SK-N-SH (cell line): Measurements from ENCODE around the gene GLG1. TPM values are rescaled to one million over a fixed set of nuclear protein-coding genes. Genes with fewer than 3 reads are reported as not detected.
"Not testable (repeated sequence)": the region's sequence is repeated elsewhere in the genome, so short reads cannot be mapped to it uniquely, and the experiment has no call there.

Experiments used
- CTCF ChIA-PET: fragments of 300-600, 350-600 bp; formaldehyde crosslinking; extraction: SDS; loops from one replicate; lab custom pipeline; 2021; lab: Yijun Ruan, JAX
- POLR2A ChIA-PET: fragments of 350-600 bp; sonication (Branson Sonifier 250); formaldehyde crosslinking; extraction: SDS; loops from one replicate; lab custom pipeline; 2020; ENCODE audit warnings: antibody characterized with exemption, inconsistent platforms; lab: Yijun Ruan, JAX
- DNase-seq: peaks from one replicate; pipeline ENCODE4 v3.0.0; 2012
- H2AFZ ChIP-seq: fragments of 200-600 bp; sonication (generic); 2 replicates; pipeline ENCODE4 v1.8.1; 2016; ENCODE audit warnings: antibody characterized with exemption, mild to moderate bottlenecking, low read depth
- H3F3A ChIP-seq: fragments of 200-600 bp; sonication (generic); replicated peaks from 2 replicates; pipeline ENCODE3; 2016; ENCODE audit warnings: antibody characterized with exemption, mild to moderate bottlenecking; ENCODE audit not compliant: insufficient read depth
- H3K27ac ChIP-seq, 2 experiments: fragments of 200-500 bp in 1 of 2; fragments of 200-600 bp in 1 of 2; sonication (Bioruptor generic) in 1 of 2; sonication (generic), shearing (Covaris generic) in 1 of 2; 2 replicates each; pipeline versions ENCODE4 v1.5.1 to v1.6.1; 2014 to 2016; ENCODE audit warnings: low read depth in 2 of 2, inconsistent platforms in 1 of 2, low read length in 1 of 2, mild to moderate bottlenecking in 1 of 2, mixed read lengths in 1 of 2
- H3K27me3 ChIP-seq: fragments of 200-600 bp; sonication (generic), shearing (Covaris generic); 2 replicates; pipeline ENCODE4 v1.6.1; 2016; ENCODE audit warnings: mixed run types; ENCODE audit not compliant: insufficient read depth
- H3K36me3 ChIP-seq, 2 experiments: fragments of 200-500 bp in 1 of 2; fragments of 200-600 bp in 1 of 2; sonication (Bioruptor generic) in 1 of 2; sonication (generic) in 1 of 2; replicated peaks in 1 of 2; 2 replicates each; pipeline versions ENCODE3 to v1.5.1; 2014 to 2016; ENCODE audit warnings: low read length in 1 of 2, mild to moderate bottlenecking in 1 of 2; ENCODE audit not compliant: insufficient read depth in 2 of 2, control insufficient read depth in 1 of 2
- H3K4me1 ChIP-seq, 2 experiments: fragments of 200-500 bp in 1 of 2; fragments of 200-600 bp in 1 of 2; sonication (Bioruptor generic) in 1 of 2; sonication (generic), shearing (Covaris generic) in 1 of 2; 2 replicates each; pipeline versions ENCODE4 v1.5.1 to v1.6.1; 2014 to 2016; ENCODE audit warnings: low read depth in 1 of 2, low read length in 1 of 2, mixed run types in 1 of 2; ENCODE audit not compliant: insufficient read depth in 2 of 2, control insufficient read depth in 1 of 2
- H3K4me2 ChIP-seq: fragments of 200-600 bp; sonication (generic), shearing (Covaris generic); 2 replicates; pipeline ENCODE4 v1.6.1; 2017; ENCODE audit warnings: mixed run types
- H3K4me3 ChIP-seq, 2 experiments: fragments of 200-500 bp in 1 of 2; fragments of 200-600 bp in 1 of 2; sonication (Bioruptor generic) in 1 of 2; sonication (generic), shearing (Covaris generic) in 1 of 2; 2 replicates each; pipeline versions ENCODE4 v1.5.1 to v1.8.1; 2014 to 2016; ENCODE audit warnings: low read depth in 2 of 2, inconsistent platforms in 1 of 2, low read length in 1 of 2, mild to moderate bottlenecking in 1 of 2, mixed read lengths in 1 of 2, moderate library complexity in 1 of 2
- H3K79me2 ChIP-seq: fragments of 200-600 bp; sonication (generic); 2 replicates; pipeline ENCODE4 v1.8.1; 2017; ENCODE audit warnings: mild to moderate bottlenecking; ENCODE audit not compliant: insufficient read depth
- H3K9ac ChIP-seq: fragments of 200-600 bp; sonication (generic); 2 replicates; pipeline ENCODE4 v1.6.1; 2017; ENCODE audit warnings: mixed run types
- H3K9me2 ChIP-seq: fragments of 200-600 bp; sonication (generic); 2 replicates; pipeline ENCODE4 v1.6.1; 2017; ENCODE audit warnings: mixed run types
- H3K9me3 ChIP-seq: fragments of 200-600 bp; sonication (generic); 2 replicates; pipeline ENCODE4 v1.6.1; 2017; ENCODE audit warnings: mixed run types, mild to moderate bottlenecking, moderate library complexity
- H4K20me1 ChIP-seq: fragments of 200-600 bp; sonication (generic); 2 replicates; pipeline ENCODE4 v1.6.1; 2017; ENCODE audit warnings: mild to moderate bottlenecking, mixed run types; ENCODE audit not compliant: insufficient read depth
- EP300 ChIP-seq, 2 experiments: IDR thresholded peaks; 2 replicates each; pipeline versions ENCODE4 v1.4.0 to v1.6.1; 2012; ENCODE audit warnings: borderline replicate concordance in 1 of 2, low read depth in 1 of 2, low read length in 1 of 2
- EZH2phosphoT487 ChIP-seq: fragments of 200-600 bp; sonication (generic); IDR thresholded peaks from 2 replicates; pipeline ENCODE4 v1.6.1; 2017; ENCODE audit warnings: low read depth, mixed run types, mild to moderate bottlenecking, antibody characterized with exemption, moderate library complexity, borderline replicate concordance
- FOXJ3 ChIP-seq: sonication (generic); formaldehyde crosslinking; IDR thresholded peaks from 2 replicates; pipeline ENCODE4 v1.5.1; 2020; ENCODE audit warnings: mild to moderate bottlenecking, missing genetic modification reagents
- RCOR1 ChIP-seq: fragments of 150-350 bp; IDR thresholded peaks from 2 replicates; pipeline ENCODE4 v1.6.1; 2017; ENCODE audit warnings: antibody characterized with exemption, low read length
- RFX5 ChIP-seq: IDR thresholded peaks from 2 replicates; pipeline ENCODE4 v1.6.1; 2012; ENCODE audit warnings: mild to moderate bottlenecking, improper control_type of control experiment, low read length
- RXRA ChIP-seq: IDR thresholded peaks from 2 replicates; pipeline ENCODE4 v1.4.0; 2012; ENCODE audit warnings: low read depth, mild to moderate bottlenecking, borderline replicate concordance
- WGBS: methylation state at CpG from one replicate; pipeline ENCODE4 v1.1.6; 2017; ENCODE audit warnings: low lambda C conversion rate; 5-methylcytosine and 5-hydroxymethylcytosine counted together
- polyA plus RNA-seq, 3 experiments: library from polyadenylated mRNA; depleted of rRNA; stranded (reverse); fragments of >200 nt; gene quantifications; 2 replicates each; pipeline ENCODE4 v1.2.3, GENCODE V29; 2012
- TF ChIP-seq, protein P1 (sequence below): IDR thresholded peaks from 2 replicates; pipeline ENCODE4 v1.4.0; 2012; ENCODE audit warnings: low read depth, borderline replicate concordance

Gene GLG1
- polyA plus RNA-seq, 1 of the 3 experiments (the other 2 are of a cell fraction), result 71.1 TPM

DNA sequence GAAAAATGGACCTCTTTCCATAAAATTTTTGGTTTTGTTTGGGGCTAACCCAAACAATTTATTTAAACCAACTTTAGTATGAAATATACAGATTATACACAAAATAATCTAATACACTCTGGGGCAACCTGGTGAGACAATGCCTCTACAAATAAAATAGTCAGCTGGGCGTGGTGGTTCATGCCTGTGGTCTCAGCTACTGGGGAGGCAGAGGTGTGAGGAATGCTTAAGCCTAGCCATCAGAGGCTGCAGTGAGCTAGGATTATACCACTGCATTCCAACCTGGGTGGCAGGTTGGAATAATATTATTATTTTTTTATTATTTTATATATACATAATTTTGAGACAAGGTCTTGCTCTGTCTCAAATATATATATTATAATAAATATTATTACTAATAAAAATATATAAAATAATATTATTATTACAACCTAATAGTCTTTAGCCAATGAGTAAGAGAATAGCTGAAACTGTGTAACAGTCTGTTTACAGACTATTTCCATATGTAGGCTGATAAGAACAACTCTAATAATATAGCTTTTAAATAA, 50.5 kb downstream of the GLG1 start:
- Histone ChIP-seq H2AFZ (no peak overlapping the region), H4K20me1 (peaks cover 15% of the 10 kb centered on the region)
- CTCF ChIA-PET, result interaction anchor here (1.1 to 2.0 kb wide), 3 partner anchors 10 to 66 kb away, joined by 3 to 6 read pairs (median 3); no protein-coding TSS in a partner anchor

DNA sequence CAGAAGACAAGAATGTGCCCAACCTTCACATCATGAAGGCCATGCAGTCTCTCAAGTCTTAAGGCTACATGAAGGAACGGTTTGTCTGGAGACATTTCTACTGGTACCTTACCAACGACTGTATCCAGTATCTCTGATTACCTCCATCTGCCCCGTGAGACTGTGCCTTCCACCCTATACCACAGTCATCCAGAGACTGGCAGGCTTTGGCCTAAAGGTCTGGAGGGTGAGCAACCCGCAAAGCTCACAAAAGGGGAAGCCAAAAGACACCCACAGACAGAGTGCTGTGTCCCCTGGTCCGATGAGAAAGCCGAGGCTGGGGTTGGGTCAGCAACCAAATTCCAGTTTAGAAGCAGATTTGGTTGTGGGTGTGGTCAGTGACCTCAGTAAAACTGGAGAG, 54.6 kb downstream of the GLG1 start:
- H3K4me1 ChIP-seq, POLR2A ChIA-PET, H3K9me2 ChIP-seq, H3K4me3 ChIP-seq, H3K27me3 ChIP-seq, H3K27ac ChIP-seq, DNase-seq, H3F3A ChIP-seq, H4K20me1 ChIP-seq, CTCF ChIA-PET, H2AFZ ChIP-seq, H3K36me3 ChIP-seq, H3K9me3 ChIP-seq, H3K9ac ChIP-seq, H3K4me2 ChIP-seq: not testable (repeated sequence)
- H3K79me2 ChIP-seq, result peaks cover 16% of the 10 kb centered on the region; the same call in 1 of the 2 replicates
- 92% methylated on average over 5 of the region's 6 CpGs for WGBS

More for the DNA sequence above, 50.5 kb downstream of the GLG1 start:
- no peaks in the 10 kb centered on the region for H3F3A ChIP-seq
- no peak for DNase-seq
- POLR2A ChIA-PET, result no interaction called here
- H3K4me2 ChIP-seq, result no peak overlapping the region
- no peak overlapping the region for H3K9ac ChIP-seq
- H3K27me3 ChIP-seq, result no peaks in the 10 kb centered on the region
- peaks cover 53% of the 10 kb centered on the region for H3K79me2 ChIP-seq
- no peaks in the 10 kb centered on the region for H3K9me3 ChIP-seq
- TF ChIP-seq RCOR1 (no peak), RXRA (no peak), RFX5 (no peak), EZH2phosphoT487 (no peak), FOXJ3 (CRISPR knock-in tag) (no peak), EP300 (IDR thresholded peaks at IDR 0.05; ENCODE audit: borderline replicate concordance in 1 of 2, low read depth in 1 of 2, low read length in 1 of 2) (no peak)
- TF ChIP-seq, protein P1, sequence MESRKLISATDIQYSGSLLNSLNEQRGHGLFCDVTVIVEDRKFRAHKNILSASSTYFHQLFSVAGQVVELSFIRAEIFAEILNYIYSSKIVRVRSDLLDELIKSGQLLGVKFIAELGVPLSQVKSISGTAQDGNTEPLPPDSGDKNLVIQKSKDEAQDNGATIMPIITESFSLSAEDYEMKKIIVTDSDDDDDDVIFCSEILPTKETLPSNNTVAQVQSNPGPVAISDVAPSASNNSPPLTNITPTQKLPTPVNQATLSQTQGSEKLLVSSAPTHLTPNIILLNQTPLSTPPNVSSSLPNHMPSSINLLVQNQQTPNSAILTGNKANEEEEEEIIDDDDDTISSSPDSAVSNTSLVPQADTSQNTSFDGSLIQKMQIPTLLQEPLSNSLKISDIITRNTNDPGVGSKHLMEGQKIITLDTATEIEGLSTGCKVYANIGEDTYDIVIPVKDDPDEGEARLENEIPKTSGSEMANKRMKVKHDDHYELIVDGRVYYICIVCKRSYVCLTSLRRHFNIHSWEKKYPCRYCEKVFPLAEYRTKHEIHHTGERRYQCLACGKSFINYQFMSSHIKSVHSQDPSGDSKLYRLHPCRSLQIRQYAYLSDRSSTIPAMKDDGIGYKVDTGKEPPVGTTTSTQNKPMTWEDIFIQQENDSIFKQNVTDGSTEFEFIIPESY, result no peak
- H3K4me3 ChIP-seq, result no peak overlapping the region
- H3K27ac ChIP-seq, result no peak overlapping the region
- no peaks in the 10 kb centered on the region for H3K9me2 ChIP-seq
- peaks cover 0 to 4% of the 10 kb centered on the region in 2 experiments for H3K36me3 ChIP-seq
- peaks cover 4 to 17% of the 10 kb centered on the region in 2 experiments; a peak in 2 of 4 replicates for H3K4me1 ChIP-seq
- WGBS, result 100% methylated on average over 1 of the region's 1 CpG

DNA sequence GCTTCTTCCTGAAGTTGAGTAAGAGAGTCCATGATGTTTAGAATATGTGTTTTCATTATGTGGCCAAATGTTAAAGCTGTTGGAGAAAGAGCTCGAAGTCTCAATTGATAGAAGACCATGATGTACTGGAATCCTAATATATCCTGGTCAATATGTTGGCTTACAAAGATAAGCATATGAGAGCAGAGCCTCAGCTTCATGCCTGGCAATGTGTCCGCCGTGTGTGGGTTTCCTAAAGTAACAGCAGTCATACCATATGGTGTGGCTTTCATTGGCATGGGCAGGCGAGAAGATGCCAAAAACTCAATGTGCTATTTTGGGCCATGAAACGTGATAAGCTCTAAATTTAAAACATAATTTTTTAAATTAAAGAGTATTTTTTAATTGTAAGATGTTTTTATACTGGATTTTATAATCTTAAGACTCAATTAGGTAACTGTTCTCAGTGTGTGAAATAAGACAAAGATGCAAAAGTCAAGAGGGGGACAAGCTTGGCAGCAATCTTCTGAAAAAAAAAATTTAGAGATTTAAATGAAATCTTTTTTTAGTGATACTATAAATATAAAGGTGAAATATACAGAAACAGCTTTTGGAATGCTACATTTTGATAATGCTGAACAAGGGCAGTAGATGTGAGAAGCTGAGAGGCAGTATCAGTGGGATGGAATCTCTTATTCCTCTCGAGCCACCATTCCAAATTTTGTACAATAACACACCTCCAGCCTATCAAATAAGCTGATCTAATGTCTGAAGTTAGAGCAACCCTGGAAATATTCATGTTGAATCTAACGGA, 56.5 kb downstream of the GLG1 start:
- H4K20me1 ChIP-seq, H3K9ac ChIP-seq, H2AFZ ChIP-seq, H3K79me2 ChIP-seq, H3K4me2 ChIP-seq, H3K4me1 ChIP-seq, H3K36me3 ChIP-seq, DNase-seq, H3K27me3 ChIP-seq, H3K4me3 ChIP-seq, H3F3A ChIP-seq, H3K27ac ChIP-seq, POLR2A ChIA-PET, H3K9me3 ChIP-seq, CTCF ChIA-PET, H3K9me2 ChIP-seq: not testable (repeated sequence)
- 97% methylated on average over 5 of the region's 7 CpGs for WGBS

DNA sequence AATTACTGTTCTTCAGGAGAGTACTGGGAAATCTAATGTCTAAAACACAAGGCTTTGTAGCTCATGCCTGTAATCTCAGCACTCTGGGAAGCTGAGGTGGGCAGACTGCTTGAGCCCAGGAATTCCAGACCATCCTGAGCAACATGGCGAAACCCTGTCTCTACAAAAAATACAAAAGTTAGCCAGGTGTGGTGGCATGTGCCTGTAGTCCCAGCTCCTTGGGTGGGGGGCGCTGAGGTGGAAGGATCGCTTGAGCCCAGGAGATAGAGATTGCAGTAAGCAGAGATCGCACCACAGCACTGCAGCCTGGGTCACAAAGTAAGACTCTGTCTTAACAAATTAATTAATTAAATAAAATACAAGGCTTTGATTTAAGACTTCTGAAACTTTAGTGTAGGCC, 60.8 kb downstream of the GLG1 start:
- H3K9me3 ChIP-seq, H3K36me3 ChIP-seq, H3K9ac ChIP-seq, POLR2A ChIA-PET, DNase-seq, H3K4me2 ChIP-seq, H4K20me1 ChIP-seq, H2AFZ ChIP-seq, CTCF ChIA-PET, H3F3A ChIP-seq, H3K27me3 ChIP-seq, H3K4me1 ChIP-seq, H3K9me2 ChIP-seq, H3K4me3 ChIP-seq, H3K27ac ChIP-seq: not testable (repeated sequence)
- 96% methylated on average over 4 of the region's 4 CpGs for WGBS
- H3K79me2 ChIP-seq, result peaks cover 12% of the 10 kb centered on the region; the same call in 1 of the 2 replicates
